Neural cell (in vitro differentiated cells): ENCODE measurements around the gene EMC6. TPM values are rescaled to one million over a fixed set of nuclear protein-coding genes. Genes with fewer than 3 reads are reported as not detected.

ENCODE experiments used
- H2AFZ ChIP-seq: fragments of 200-600, 300-800 bp; sonication (generic), shearing (Covaris generic); 2 replicates; pipeline ENCODE4 v1.6.0; 2014; ENCODE audit warnings: low read depth, mild to moderate bottlenecking, antibody characterized with exemption, low read length, moderate library complexity
- H3F3A ChIP-seq: fragments of 200-600 bp; shearing (Covaris generic); 2 replicates; pipeline ENCODE4 v1.6.1; 2016; ENCODE audit warnings: mild to moderate bottlenecking, moderate library complexity, mixed read lengths, antibody characterized with exemption, low read length; ENCODE audit not compliant: insufficient read depth, poor library complexity, severe bottlenecking
- H3K27ac ChIP-seq: fragments of 200-600, 300-800 bp; sonication (generic), shearing (Covaris generic); 2 replicates; pipeline ENCODE4 v1.5.1; 2014; ENCODE audit warnings: mild to moderate bottlenecking, low read length, moderate library complexity
- H3K27me3 ChIP-seq: fragments of 300-800, 200-600 bp; sonication (generic), shearing (Covaris generic); 2 replicates; pipeline ENCODE4 v1.6.0; 2014; ENCODE audit warnings: mild to moderate bottlenecking, low read depth, low read length, moderate library complexity; ENCODE audit not compliant: insufficient read depth
- H3K36me3 ChIP-seq: fragments of 300-800, 200-600 bp; sonication (generic), shearing (Covaris generic); 2 replicates; pipeline ENCODE4 v1.5.1; 2014; ENCODE audit warnings: mild to moderate bottlenecking, antibody characterized with exemption, low read length, moderate library complexity; ENCODE audit not compliant: insufficient read depth
- H3K4me2 ChIP-seq: fragments of 300-800, 200-600 bp; sonication (generic), shearing (Covaris generic); 2 replicates; pipeline ENCODE4 v1.6.0; 2014; ENCODE audit warnings: mild to moderate bottlenecking, low read length
- H3K4me3 ChIP-seq: fragments of 300-800, 200-600 bp; sonication (generic), shearing (Covaris generic); 2 replicates; pipeline ENCODE4 v1.5.1; 2014; ENCODE audit warnings: mild to moderate bottlenecking, low read length, moderate library complexity
- H3K79me2 ChIP-seq: fragments of 200-600 bp; shearing (Covaris generic); replicated peaks from 2 replicates; pipeline ENCODE4 v1.6.0; 2014; ENCODE audit warnings: mild to moderate bottlenecking, low read length, moderate library complexity; ENCODE audit not compliant: insufficient read depth
- H3K9ac ChIP-seq: fragments of 300-800, 200-600 bp; sonication (generic), shearing (Covaris generic); 2 replicates; pipeline ENCODE4 v1.6.1; 2016; ENCODE audit warnings: mild to moderate bottlenecking, low read length, mixed read lengths
- H3K9me2 ChIP-seq: fragments of 200-600 bp; shearing (Covaris generic); 2 replicates; pipeline ENCODE4 v1.6.1; 2016; ENCODE audit warnings: mild to moderate bottlenecking, low read length, mixed read lengths; ENCODE audit not compliant: insufficient read depth
- H3K9me3 ChIP-seq: fragments of 200-600, 300-800 bp; sonication (generic), shearing (Covaris generic); 2 replicates; pipeline ENCODE4 v1.6.1; 2016; ENCODE audit warnings: mild to moderate bottlenecking, mixed run types, low read length, moderate library complexity, mixed read lengths
- H4K20me1 ChIP-seq: fragments of 200-600 bp; shearing (Covaris generic); 2 replicates; pipeline ENCODE4 v1.6.1; 2016; ENCODE audit warnings: mild to moderate bottlenecking, mixed run types; ENCODE audit not compliant: insufficient read depth
- EP300 ChIP-seq: fragments of 450-650 bp; conservative IDR thresholded peaks from 2 replicates; pipeline ENCODE4 v1.6.1; 2014; ENCODE audit warnings: antibody characterized with exemption, mild to moderate bottlenecking, moderate library complexity; ENCODE audit not compliant: poor library complexity, severe bottlenecking
- EZH2 ChIP-seq: fragments of 200-600, 300-800 bp; shearing (Covaris generic), sonication (generic); IDR thresholded peaks from 2 replicates; pipeline ENCODE4 v1.6.1; 2014; ENCODE audit warnings: antibody characterized with exemption, low read length, borderline replicate concordance, mild to moderate bottlenecking; ENCODE audit not compliant: insufficient read depth, poor library complexity, severe bottlenecking
- MXI1 ChIP-seq: fragments of 450-650 bp; conservative IDR thresholded peaks from 2 replicates; pipeline ENCODE4 v1.6.1; 2014; ENCODE audit warnings: antibody characterized with exemption, mild to moderate bottlenecking; ENCODE audit not compliant: poor library complexity, severe bottlenecking
- POLR2AphosphoS5 ChIP-seq: IDR thresholded peaks from 2 replicates; pipeline ENCODE4 v1.6.1; 2012
- RAD21 ChIP-seq: fragments of 450-650 bp; conservative IDR thresholded peaks from 2 replicates; pipeline ENCODE4 v1.6.1; 2014; ENCODE audit warnings: antibody characterized with exemption, mild to moderate bottlenecking, moderate library complexity
- SMC3 ChIP-seq: fragments of 450-650 bp; conservative IDR thresholded peaks from 2 replicates; pipeline ENCODE4 v1.6.1; 2014; ENCODE audit warnings: antibody characterized with exemption, mild to moderate bottlenecking, moderate library complexity; ENCODE audit not compliant: poor library complexity
- TAF1 ChIP-seq: IDR thresholded peaks from 2 replicates; pipeline ENCODE4 v1.6.1; 2012; ENCODE audit warnings: low read depth
- polyA plus RNA-seq: library from polyadenylated mRNA; depleted of rRNA; stranded (reverse); fragments of >200 nt; gene quantifications from 2 replicates; pipeline ENCODE4 v1.2.3, GENCODE V29; 2014
- TF ChIP-seq, protein P1 (sequence below): IDR thresholded peaks from 2 replicates; pipeline ENCODE4 v1.6.1; 2012; ENCODE audit warnings: borderline replicate concordance
- TF ChIP-seq, protein P2 (sequence below): fragments of 450-650 bp; IDR thresholded peaks from 2 replicates; pipeline ENCODE4 v1.5.1; 2014; ENCODE audit warnings: antibody characterized with exemption, mild to moderate bottlenecking, moderate library complexity; ENCODE audit not compliant: poor library complexity, severe bottlenecking

Gene EMC6
- polyA plus RNA-seq, 1 donor from 2014 or later: 61.7 TPM

DNA sequence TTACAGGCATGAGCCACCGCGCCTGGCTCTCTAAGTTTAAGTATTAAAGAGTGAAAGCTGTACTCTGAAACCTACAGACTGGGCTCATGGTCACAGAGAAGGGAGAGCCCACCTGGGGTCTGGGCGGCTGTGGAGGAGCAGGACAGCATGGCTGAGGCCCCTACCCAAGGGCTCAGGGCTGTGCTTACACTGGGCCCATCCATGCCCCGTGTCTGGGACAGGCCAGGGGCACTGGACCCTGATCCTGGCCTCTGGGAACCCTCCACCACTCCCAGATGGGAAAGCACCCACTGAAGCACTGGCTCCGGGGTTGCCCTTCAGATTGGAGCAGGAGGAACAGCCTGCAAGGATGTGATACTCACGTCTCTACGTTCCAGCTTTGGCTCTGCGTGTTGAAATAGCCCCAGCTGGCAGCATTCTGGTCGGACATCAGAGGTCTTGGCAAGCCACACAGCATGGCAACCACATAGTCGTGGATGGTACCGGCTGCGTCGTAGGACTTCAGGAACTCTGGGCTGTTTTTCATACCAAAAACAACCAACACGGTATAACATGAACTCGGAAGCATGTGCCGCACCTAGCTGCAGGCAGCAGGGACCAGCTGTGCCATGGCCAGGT is 45.5 kb upstream of the EMC6 start:
- H2AFZ ChIP-seq: no peak overlapping the region
- H3K9me3 ChIP-seq: no peaks in the 10 kb centered on the region
- H3K9ac ChIP-seq: no peak overlapping the region
- no peaks in the 10 kb centered on the region for H3K36me3 ChIP-seq
- H3K27me3 ChIP-seq: no peaks in the 10 kb centered on the region
- H3K9me2 ChIP-seq: no peaks in the 10 kb centered on the region
- H3F3A ChIP-seq: no peaks in the 10 kb centered on the region
- no peaks in the 10 kb centered on the region for H4K20me1 ChIP-seq
- no peak overlapping the region for H3K27ac ChIP-seq
- no peak overlapping the region for H3K4me2 ChIP-seq
- H3K4me3 ChIP-seq: no peak overlapping the region
- TF ChIP-seq, protein P1, sequence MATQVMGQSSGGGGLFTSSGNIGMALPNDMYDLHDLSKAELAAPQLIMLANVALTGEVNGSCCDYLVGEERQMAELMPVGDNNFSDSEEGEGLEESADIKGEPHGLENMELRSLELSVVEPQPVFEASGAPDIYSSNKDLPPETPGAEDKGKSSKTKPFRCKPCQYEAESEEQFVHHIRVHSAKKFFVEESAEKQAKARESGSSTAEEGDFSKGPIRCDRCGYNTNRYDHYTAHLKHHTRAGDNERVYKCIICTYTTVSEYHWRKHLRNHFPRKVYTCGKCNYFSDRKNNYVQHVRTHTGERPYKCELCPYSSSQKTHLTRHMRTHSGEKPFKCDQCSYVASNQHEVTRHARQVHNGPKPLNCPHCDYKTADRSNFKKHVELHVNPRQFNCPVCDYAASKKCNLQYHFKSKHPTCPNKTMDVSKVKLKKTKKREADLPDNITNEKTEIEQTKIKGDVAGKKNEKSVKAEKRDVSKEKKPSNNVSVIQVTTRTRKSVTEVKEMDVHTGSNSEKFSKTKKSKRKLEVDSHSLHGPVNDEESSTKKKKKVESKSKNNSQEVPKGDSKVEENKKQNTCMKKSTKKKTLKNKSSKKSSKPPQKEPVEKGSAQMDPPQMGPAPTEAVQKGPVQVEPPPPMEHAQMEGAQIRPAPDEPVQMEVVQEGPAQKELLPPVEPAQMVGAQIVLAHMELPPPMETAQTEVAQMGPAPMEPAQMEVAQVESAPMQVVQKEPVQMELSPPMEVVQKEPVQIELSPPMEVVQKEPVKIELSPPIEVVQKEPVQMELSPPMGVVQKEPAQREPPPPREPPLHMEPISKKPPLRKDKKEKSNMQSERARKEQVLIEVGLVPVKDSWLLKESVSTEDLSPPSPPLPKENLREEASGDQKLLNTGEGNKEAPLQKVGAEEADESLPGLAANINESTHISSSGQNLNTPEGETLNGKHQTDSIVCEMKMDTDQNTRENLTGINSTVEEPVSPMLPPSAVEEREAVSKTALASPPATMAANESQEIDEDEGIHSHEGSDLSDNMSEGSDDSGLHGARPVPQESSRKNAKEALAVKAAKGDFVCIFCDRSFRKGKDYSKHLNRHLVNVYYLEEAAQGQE: no peak
- no peaks in the 10 kb centered on the region for H3K79me2 ChIP-seq

DNA sequence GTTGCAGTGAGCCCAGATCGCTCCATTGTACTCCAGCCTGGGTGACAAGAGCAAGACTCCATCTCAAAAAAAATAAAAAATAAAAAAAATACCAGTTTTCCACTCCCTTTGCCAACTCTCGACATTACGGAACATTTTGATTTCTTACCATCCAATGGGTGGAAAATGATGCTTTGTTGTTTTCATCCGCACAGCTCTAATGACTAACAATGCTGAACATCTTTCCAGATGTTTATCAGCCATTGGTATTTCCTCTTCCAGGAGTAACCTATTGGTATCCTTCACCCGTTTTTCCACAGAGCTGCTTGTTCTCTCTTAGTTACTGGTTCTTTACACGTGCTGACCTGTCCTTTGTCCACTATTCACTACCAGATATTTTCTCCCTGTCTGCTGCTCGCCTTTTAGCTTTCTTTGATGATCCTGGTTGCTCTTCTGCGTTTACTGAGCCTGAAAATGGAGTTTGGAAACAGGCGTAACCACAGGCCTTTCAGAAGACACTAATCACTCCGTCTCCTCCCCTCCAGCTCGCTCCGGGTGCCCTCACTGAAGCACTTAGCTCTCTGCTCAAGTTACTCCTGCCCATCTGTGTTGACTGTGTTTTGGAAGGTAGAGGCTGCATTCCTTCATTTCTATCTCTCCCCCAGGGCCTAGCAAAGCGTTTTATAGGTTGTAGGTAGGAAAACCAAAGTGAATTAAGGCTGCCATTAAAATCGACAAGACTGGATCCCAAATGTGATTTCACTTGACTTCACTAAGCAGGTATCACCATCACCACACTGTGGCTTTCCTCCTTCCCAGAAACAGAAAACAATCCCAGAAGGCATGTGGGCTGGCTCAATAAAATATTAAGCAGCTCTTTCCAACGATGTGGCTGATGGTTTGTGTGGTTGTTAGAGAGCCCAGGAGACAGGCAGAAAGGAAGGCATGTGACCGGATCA is 41.5 kb upstream of the EMC6 start:
- TF ChIP-seq MXI1 (no peak), SMC3 (no peak), EP300 (no peak)
- no peak overlapping the region for H2AFZ ChIP-seq
- H3K9me2 ChIP-seq: no peaks in the 10 kb centered on the region
- H3K4me3 ChIP-seq: no peak overlapping the region
- no peaks in the 10 kb centered on the region for H4K20me1 ChIP-seq
- no peaks in the 10 kb centered on the region for H3K9me3 ChIP-seq
- H3K27me3 ChIP-seq: no peaks in the 10 kb centered on the region
- no peaks in the 10 kb centered on the region for H3F3A ChIP-seq
- no peaks in the 10 kb centered on the region for H3K36me3 ChIP-seq
- no peak overlapping the region for H3K9ac ChIP-seq
- H3K27ac ChIP-seq: no peak overlapping the region
- H3K4me2 ChIP-seq: no peak overlapping the region
- no peaks in the 10 kb centered on the region for H3K79me2 ChIP-seq

DNA sequence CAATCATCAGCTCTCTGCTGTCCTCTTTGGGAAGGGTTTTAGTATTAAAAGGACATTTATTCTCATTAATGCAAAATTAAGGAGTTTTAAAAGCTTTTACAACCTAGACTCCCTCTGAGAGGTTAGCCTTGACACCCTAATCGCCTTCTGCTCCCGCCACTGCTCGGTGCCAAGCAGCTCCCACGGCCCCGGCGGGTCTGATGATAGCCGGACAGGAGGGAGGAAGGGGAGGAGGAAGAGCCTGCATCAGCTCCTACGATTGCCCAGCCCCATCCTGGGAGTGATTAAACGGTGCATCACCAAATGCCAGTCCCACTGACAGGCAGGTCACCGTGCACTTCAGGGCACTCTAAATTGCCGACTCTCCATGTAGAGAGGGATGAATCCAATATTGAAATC is 40.8 kb upstream of the EMC6 start:
- H3K36me3 ChIP-seq: no peaks in the 10 kb centered on the region
- H2AFZ ChIP-seq: no peak overlapping the region
- no peak overlapping the region for H3K9ac ChIP-seq
- H3K4me2 ChIP-seq: no peak overlapping the region
- no peaks in the 10 kb centered on the region for H3K9me2 ChIP-seq
- no peaks in the 10 kb centered on the region for H3K27me3 ChIP-seq
- H3F3A ChIP-seq: no peaks in the 10 kb centered on the region
- no peaks in the 10 kb centered on the region for H3K79me2 ChIP-seq
- H3K4me3 ChIP-seq: no peak overlapping the region
- H3K9me3 ChIP-seq: no peaks in the 10 kb centered on the region
- H4K20me1 ChIP-seq: no peaks in the 10 kb centered on the region
- TF ChIP-seq, protein P1: no peak
- TF ChIP-seq RAD21 (no peak), EZH2 (no peak), SMC3 (no peak), TAF1 (no peak), POLR2AphosphoS5 (no peak), EP300 (no peak), MXI1 (no peak)
- TF ChIP-seq, protein P2, sequence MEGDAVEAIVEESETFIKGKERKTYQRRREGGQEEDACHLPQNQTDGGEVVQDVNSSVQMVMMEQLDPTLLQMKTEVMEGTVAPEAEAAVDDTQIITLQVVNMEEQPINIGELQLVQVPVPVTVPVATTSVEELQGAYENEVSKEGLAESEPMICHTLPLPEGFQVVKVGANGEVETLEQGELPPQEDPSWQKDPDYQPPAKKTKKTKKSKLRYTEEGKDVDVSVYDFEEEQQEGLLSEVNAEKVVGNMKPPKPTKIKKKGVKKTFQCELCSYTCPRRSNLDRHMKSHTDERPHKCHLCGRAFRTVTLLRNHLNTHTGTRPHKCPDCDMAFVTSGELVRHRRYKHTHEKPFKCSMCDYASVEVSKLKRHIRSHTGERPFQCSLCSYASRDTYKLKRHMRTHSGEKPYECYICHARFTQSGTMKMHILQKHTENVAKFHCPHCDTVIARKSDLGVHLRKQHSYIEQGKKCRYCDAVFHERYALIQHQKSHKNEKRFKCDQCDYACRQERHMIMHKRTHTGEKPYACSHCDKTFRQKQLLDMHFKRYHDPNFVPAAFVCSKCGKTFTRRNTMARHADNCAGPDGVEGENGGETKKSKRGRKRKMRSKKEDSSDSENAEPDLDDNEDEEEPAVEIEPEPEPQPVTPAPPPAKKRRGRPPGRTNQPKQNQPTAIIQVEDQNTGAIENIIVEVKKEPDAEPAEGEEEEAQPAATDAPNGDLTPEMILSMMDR: no peak
- H3K27ac ChIP-seq: no peak overlapping the region
